NCI-H1092 treated with DMSO at 0.1 percent for 48 hours (cell line): ENCODE data around the gene DNAJC19.

Experiments used
- DNase-seq: peaks from one replicate; lab custom pipeline; 2025; lab: John Stamatoyannopoulos, UW

The DNAJC19 gene

GRCh38 chr3:180961087-180961486 is 28.4 kb downstream of the DNAJC19 start:
- no peak for DNase-seq

- DNase-seq = no peak
These were observed 29.8 kb downstream of the DNAJC19 start for GRCh38 chr3:180959691-180960090.

DNA sequence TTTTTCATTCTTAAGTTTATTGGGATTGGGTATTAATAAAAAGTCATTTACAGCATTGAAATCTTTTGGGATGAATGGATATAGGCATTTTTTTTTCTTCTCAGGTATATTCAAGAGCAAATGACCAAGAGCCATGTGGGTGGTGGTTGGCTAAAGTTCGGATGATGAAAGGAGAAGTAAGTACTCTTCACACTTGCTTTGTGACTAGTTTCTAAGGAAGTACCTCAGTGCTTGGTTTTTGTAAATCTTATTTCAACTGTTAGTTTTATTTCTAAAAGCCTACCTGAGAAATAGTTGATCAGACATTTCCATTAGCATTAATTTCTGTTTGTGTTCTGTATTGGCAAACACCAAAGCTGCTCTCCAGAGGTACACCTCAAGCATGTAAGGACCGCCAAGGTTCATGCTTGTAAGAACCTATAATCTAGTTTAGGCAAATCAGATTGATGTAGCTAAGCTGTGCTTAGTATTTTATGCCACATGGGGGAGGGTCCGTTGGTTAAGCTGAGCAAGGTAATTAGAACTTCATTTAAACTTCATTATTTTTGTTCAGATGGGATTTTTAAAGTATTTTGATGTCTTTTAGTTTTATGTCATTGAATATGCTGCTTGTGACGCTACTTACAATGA is 41.7 kb downstream of the DNAJC19 start:
- no peak for DNase-seq

DNA sequence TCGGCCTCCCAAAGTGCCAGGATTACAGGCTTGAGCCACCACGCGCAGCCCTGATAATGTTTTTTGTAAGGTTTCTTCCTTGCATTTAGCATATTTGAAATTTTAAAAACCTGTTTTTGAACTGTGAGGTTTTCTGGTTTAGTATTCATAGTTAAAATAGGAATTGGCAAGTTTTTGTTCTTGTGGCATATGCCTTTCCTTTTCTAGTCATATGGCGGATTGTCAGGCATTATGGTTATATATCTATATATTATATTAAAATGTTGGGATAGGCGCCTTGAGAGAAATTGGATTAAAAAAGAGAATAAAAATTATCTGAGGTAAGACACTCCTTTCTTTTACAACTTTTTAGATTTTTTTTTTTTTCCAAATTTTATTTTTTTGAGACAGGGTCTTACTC is 48.7 kb downstream of the DNAJC19 start:
- DNase-seq = no peak

GRCh38 chr3:180934638-180935037 is 54.9 kb downstream of the DNAJC19 start:
- DNase-seq = no peak
